Hypothalamus (tissue), 51 donors: ENCODE results near the gene TMEM131L.
"Not testable (repeated sequence)": the region's sequence is repeated elsewhere in the genome, so short reads cannot be mapped to it uniquely, and the experiment has no call there.

ENCODE experiments used
- DNase-seq, 51 donors: peaks; one replicate each; lab custom pipeline; 2025; lab: John Stamatoyannopoulos, UW

Gene TMEM131L

DNA sequence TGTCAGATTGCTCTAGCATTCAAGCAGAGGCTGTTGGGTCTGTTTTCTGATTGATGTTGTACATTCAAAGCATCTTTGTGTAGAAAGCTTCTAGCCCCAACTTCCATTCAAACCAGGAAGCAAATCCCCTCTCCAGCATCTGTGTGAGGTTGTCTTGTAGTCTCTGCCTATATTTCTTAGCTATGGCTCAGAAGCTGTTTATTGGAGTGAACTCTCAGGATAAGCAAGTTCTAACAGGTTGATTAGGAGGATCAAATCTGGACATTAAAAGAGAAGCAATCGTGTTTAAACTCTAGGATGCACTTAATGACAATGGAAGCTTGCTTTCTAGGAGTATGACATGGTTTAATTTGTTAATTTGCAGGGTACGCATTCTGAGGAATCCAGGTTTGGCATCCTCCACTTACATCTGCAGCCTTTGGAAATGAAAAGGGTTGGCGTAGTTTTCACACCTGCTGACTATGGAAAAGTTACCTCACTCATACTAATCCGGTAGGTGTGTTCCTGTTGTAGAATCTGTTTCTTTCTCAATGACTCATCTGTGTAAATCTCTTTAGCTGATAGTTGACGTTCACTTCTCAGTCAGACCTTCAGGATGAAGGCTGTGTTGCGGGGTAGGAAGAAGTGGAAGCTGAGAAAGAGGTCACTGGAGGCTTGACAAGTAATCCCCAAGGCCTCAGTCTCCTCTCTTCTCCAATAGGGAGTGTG lies 129.9 kb downstream of the TMEM131L start:
- DNase-seq = no peak

GRCh38 chr4:153602758-153603157 lies 136.6 kb downstream of the TMEM131L start:
- DNase-seq = no peak

GRCh38 chr4:153603258-153603657 lies 137.1 kb downstream of the TMEM131L start:
- DNase-seq = no peak

DNA sequence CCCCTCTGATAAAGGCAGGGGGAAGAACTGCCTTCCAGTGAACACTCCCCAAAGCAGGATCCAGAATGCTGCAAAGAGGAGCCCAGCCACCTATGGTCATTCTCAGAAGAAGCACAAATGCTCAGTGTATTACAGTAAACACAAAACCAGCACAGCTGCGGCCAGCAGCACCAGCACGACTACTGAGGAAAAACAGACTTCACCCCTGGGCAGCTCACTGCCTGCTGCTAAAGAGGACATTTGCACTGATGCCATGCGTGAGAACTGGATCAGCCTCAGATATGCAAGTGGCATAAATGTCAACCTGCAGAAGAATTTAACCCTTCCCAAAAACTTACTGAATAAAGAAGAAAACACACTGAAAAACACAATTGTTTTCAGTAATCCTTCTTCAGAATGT lies 137.7 kb downstream of the TMEM131L start:
- peak in 1 of 51 donors; percentile 2 for DNase-seq

DNA sequence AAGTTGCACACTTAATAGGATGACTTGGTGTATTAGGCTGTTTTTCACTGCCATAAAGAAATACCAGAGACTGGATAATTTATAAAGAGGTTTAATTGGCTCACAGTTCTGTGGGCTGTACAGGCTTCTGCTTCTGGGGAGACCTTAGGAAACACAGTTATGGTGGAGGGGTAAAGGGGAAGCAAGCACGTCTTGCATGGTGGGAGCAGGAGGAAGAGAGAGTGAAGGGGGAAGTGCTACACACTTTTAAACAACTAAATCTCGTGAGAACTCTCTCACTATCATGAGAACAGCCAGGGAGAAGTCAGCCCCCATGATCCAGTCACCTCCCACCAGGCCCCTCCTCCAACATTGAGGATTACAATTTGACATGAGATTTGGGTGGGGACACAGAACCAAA lies 142.9 kb downstream of the TMEM131L start:
- DNase-seq = not testable (repeated sequence)

- DNase-seq = no peak
These were observed 144.6 kb downstream of the TMEM131L start for GRCh38 chr4:153610623-153611376.

DNA sequence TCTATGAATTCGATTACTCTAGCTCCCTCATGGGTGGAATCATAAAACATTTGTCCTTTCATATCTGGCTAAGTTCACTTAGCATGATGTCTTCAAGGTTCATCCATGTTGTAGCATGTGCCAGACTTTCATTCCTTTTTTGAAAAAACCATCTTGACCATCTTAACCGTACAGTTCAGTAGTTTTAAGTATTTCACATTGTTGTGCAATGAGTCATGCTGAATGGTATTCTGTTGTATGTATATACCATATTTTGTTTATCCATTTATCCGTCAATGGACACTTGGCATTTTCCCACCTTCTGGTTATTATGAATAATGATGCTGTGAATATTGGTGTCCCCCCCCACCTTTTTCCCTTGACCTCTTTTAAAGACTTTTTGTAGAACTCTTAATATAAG lies 145.5 kb downstream of the TMEM131L start:
- DNase-seq = no peak

DNA sequence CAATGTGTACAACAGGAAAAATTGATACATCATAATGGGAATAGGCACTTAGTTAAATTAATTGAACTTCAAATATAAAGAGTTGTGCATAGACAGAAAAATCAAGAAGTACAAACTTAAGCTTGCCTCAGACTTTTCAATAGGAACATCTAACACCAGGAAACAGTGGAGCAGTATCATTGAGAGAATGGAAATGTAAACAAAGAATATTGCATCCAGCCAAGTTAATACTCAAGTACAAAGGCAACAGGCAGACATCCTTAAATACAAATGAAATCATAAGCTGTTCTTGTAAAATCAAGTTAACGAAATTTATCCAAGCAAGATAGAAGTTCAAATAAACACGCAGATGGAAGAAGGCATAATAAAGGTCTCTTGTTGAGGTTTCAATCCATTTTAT lies 146.7 kb downstream of the TMEM131L start:
- DNase-seq = no peak

DNA sequence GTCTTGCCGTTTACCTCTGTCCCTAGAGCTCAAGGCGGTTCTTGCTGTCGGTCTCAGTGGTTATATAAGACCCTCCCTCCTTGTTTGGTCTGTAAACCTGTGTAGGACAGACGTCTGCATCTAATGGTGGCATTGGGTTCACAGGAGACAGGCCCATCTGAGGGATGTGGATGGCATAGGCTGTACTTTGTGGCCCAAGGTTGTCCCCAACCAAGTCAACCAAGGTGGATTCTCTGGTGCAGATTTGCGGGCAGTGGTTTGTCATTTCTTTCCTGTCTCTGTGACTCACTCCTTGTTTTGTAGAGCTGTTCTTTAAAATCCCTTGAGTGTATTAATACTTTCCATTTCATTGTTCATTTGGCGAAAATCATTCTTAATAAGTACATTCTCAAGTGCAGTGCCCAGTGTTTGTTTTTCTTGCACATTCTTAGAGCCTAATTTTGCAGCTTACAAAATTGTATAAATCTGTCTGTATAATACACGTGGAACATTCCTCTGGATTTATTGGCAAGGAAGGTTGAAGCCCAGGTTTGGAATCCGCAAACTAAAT lies 149.9 kb downstream of the TMEM131L start:
- no peak for DNase-seq

GRCh38 chr4:153618833-153619232 lies 152.7 kb downstream of the TMEM131L start:
- no peak for DNase-seq

DNA sequence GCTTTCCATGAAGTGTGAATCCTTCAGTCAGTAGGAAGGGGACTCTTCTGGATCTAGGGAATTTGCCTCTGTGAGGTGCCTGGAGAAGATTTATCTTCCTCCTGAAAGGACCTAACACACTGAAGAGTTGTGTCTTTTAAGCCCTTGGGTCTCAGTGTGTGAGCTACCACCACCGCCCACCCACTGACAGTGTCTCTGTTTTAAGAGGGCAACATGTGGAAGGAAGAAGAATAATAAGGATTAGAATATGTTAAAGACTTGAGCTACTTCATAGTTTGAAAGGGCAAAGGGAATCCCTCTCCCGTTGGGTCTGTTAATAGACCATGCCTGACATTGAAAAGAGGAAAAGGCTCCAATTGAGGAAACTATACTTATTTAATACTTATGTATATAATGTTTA lies 153.7 kb downstream of the TMEM131L start:
- no peak for DNase-seq

GRCh38 chr4:153620352-153620751 lies 154.2 kb downstream of the TMEM131L start:
- no peak for DNase-seq

GRCh38 chr4:153622093-153622492 lies 155.9 kb downstream of the TMEM131L start:
- no peak for DNase-seq

DNA sequence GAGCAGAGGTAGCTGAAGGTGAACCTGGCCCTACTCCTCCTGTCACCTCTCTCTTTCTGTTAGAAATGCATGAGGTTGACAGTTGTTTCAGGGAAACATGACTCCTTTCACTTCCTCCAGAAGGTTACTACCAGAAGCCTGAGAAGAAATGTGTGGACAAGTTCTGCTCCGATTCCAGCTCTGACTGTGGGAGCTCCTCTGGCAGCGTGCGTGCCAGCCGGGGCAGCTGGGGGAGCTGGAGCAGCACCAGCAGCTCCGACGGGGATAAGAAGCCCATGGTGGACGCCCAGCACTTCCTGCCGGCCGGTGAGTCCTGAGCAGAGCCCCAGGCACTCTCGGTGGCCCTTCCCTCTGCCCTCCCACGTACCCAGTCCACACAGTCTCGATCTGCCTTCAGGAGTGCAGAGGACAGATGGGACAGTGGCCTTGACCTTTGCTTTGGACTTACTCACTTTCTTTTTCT lies 156.6 kb downstream of the TMEM131L start:
- DNase-seq = peak in 1 of 51 donors; percentile 2

GRCh38 chr4:153623491-153623890 lies 157.3 kb downstream of the TMEM131L start:
- no peak for DNase-seq

DNA sequence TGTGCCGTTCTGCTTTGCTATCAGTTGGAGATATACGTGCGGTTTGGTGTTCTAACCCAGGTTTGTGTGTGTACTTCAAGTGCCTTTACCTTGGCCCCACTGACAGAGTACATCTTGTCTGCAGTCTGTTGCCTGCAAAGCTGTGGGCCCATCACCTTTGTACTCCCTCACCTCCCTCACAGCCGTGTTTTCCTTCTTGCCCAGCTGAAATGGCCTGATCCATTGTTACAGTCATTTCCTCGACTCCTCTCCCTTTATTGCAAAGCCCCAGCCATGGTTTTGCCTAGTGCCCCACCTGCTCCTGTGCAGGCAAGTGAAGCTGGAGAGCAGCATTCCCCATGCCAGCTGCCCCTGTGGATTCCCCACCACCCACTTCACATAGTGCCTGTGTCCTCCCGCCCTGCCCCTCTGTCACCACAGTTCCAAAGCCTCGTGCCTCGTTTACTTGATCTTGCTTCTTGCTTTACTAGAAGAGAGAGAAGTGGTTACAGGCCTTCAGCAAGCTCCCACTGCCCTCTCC lies 162.7 kb downstream of the TMEM131L start:
- no peak for DNase-seq

DNA sequence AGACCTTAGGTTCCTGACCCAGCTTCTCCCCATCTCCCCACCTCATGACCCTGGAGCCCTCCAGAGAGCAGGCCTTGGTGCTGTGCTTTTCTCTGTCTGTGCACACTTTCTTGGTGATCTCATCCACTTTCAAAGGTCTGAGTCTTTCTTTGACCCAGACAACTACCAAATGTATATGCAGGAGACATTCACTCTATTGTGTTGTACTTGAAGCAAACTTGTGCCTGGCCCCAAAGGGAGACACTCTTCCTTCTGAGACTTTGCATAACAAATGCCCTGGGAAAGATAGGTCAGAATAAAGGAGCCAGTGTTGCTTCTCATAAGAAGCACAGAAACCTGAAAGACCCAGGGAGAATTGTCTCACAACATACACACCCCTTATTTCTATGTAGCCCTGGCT lies 163.6 kb downstream of the TMEM131L start:
- DNase-seq = no peak

DNA sequence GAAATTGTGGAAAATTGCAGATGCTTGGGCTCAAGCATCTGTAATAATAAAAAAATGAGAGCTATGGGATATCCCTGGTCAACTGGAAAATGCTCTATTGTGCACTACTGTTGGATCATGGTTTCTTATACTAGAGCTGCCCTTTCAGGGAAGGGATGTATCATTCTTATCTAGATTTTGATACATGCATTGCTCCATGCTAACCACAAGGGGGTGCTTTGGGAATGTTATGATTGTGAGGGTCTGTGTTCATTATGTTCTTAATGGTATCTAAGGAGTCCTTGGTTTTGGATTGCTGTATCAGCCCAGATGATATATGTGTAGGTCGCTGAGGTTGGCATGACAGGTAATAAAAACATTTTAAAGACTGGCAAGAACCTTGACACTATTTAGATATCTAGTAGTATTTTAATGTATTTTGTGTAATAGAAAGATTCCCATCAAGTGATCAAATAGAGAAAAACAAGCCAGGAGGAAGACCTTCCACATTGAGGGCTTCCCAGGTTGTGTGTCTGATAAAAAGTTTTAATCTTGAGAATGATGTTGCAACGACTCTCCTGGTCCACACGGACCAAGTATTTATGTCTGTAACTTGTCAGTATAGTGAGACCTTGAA lies 168.7 kb downstream of the TMEM131L start:
- peak in 1 of 51 donors; percentile 25 for DNase-seq

DNA sequence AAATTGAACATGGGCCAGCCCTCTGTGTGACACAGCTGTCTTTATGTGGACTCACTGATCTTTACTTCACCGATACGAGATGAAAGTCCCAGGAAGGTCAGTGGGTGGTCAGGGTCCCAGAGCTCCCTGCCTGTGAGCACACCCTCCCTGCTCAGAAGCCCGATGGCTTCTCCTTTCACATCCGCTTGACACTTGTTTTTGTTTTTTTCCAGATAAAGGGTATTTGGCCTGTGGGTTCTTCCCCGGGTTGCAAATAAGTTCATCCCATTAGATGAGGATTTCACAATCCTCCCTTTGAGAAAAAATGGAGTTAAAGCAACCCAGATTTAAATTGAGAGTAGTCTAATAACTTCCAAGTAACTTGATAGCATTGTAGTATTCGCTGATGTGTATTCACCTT lies 169.7 kb downstream of the TMEM131L start:
- no peak for DNase-seq

DNA sequence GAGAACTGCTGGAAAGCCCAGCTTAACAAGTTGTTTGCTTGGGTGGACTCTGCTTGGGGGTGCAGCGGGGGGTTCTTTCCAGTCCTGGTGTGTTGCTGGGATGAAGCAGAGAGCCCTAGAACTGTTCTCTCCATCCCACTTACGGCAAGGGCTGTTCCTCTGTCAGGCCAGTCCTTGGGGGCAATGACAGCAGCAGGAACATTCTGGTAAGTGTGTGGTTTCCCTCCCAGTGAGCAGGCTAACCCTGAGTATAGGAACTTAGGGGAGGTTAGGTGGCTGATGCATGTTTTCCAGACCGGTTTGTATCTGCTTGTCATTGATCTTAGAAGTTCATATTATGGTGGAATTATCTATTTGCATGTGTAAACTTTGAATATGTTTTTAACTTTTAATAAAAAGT lies 171.0 kb downstream of the TMEM131L start:
- DNase-seq = no peak

DNA sequence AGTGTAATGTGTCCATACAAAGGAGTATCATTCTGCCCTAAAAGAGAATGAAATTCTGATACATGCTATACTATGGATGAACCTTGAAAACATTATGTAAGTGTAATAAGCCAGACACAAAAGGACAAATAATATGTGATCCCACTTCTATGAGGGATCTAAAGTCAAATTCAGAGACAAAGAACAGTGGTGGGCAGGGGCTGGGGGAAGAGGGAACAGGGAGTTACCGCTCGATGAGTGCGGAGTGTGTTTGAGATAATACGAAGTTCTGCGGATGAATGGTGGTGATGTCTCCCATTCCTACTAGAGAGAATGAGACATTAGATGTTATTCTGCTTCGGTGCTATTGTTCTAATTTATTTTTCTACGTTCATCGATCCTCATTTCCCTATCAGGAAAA lies 171.9 kb downstream of the TMEM131L start:
- DNase-seq = no peak
